Measurements from ENCODE around the gene SP4.

GRCh38 chr7:21543528-21544302, 115.8 kb downstream of the SP4 start:
- TF ChIP-seq POLR2A (IDR thresholded peaks at IDR 0.05): no peak
- no peak for TF ChIP-seq CTCF (IDR thresholded peaks at IDR 0.05)
